Colonic mucosa (tissue), 4 donors: ENCODE measurements around the gene ENTREP1. TPM values are rescaled to one million over a fixed set of nuclear protein-coding genes. Genes with fewer than 3 reads are reported as not detected.

Source experiments
- DNase-seq: peaks from one replicate; pipeline ENCODE4 v3.0.0-alpha.2; 2020
- H3K27ac ChIP-seq: fragments of 200-600 bp; one replicate; pipeline ENCODE4 v1.8.0; 2021
- H3K27me3 ChIP-seq: fragments of 200-600 bp; one replicate; pipeline ENCODE4 v1.8.0; 2021
- H3K36me3 ChIP-seq: fragments of 200-600 bp; one replicate; pipeline ENCODE4 v1.8.0; 2021
- H3K4me1 ChIP-seq: fragments of 200-600 bp; one replicate; pipeline ENCODE4 v1.8.0; 2021; ENCODE audit warnings: mild to moderate bottlenecking
- H3K4me3 ChIP-seq: fragments of 200-600 bp; one replicate; pipeline ENCODE4 v1.8.0; 2021
- H3K9ac ChIP-seq, 2 donors: one replicate each; pipeline ENCODE4 v1.7.0; 2013; ENCODE audit warnings: control low read depth in 2 of 2, low read depth in 2 of 2, low read length in 2 of 2
- H3K9me3 ChIP-seq: fragments of 200-600 bp; one replicate; pipeline ENCODE4 v1.8.0; 2021
- intact Hi-C: fragments of 100-400 bp; cut with DNase I; formaldehyde crosslinking; loops from one replicate; pipeline ENCODE4 v1.14.1; 2022
- total RNA-seq, 2 donors: library from RNA; stranded (reverse); fragmentation: NEBNext Ultra II Directional in 1 of 2; extraction: Animal tissue kit (Norgen Biotek cat#: 25700) in 1 of 2; gene quantifications; one replicate each; pipeline ENCODE4 v1.2.1, GENCODE V29; 2021
- TF ChIP-seq, protein P1 (sequence below): fragments of 200-600 bp; IDR thresholded peaks from one replicate; pipeline ENCODE4 v1.8.0; 2022; ENCODE audit warnings: antibody characterized with exemption, mild to moderate bottlenecking
- donor health status: healthy.
- donor health status: DM: no; HTN: no; CAD: no.
- donor health status: DM: no; HTN: no; CAD: no.

ENTREP1 gene
- total RNA-seq, 2 donors from 2014 or later: 1.7 to 3.0 TPM

- H3K27ac ChIP-seq: no peak overlapping the region
- DNase-seq: no peak
- H3K36me3 ChIP-seq: no peaks in the 10 kb centered on the region
- H3K4me3 ChIP-seq: no peak overlapping the region
- intact Hi-C loops: no loop called here
- no peaks in the 10 kb centered on the region for H3K27me3 ChIP-seq
- H3K9ac ChIP-seq: no peak overlapping the region
- H3K4me1 ChIP-seq: no peaks in the 10 kb centered on the region
- no peaks in the 10 kb centered on the region for H3K9me3 ChIP-seq
- TF ChIP-seq, protein P1, sequence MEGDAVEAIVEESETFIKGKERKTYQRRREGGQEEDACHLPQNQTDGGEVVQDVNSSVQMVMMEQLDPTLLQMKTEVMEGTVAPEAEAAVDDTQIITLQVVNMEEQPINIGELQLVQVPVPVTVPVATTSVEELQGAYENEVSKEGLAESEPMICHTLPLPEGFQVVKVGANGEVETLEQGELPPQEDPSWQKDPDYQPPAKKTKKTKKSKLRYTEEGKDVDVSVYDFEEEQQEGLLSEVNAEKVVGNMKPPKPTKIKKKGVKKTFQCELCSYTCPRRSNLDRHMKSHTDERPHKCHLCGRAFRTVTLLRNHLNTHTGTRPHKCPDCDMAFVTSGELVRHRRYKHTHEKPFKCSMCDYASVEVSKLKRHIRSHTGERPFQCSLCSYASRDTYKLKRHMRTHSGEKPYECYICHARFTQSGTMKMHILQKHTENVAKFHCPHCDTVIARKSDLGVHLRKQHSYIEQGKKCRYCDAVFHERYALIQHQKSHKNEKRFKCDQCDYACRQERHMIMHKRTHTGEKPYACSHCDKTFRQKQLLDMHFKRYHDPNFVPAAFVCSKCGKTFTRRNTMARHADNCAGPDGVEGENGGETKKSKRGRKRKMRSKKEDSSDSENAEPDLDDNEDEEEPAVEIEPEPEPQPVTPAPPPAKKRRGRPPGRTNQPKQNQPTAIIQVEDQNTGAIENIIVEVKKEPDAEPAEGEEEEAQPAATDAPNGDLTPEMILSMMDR: no peak
Measured at GRCh38 chr9:69332067-69332685, 7.2 kb downstream of the ENTREP1 start.

GRCh38 chr9:69333716-69334115 lies 8.7 kb downstream of the ENTREP1 start:
- intact Hi-C loops: no loop called here
- TF ChIP-seq, protein P1: no peak
- no peaks in the 10 kb centered on the region for H3K4me1 ChIP-seq

DNA sequence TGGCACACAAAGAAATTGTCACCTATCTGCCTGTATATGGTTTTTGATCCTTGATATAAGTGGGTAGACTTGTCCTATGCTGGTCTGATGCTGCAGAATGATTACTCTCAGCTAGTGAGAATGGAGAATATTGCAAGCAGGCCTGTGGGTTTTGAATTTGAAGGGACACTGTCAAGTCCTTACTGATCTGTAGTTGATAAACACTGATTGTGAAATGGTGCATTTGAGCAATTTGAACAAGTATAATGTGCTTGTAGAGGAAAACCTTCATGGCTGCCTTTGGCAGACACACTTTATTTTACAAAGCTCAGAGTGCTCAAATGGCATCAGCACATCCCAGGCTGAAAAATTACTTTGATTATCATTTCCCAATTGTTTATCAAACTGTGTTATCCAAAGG lies 9.3 kb downstream of the ENTREP1 start:
- DNase-seq: no peak
- Histone ChIP-seq H3K36me3 (no peaks in the 10 kb centered on the region), H3K4me3 (no peak overlapping the region), H3K27me3 (no peaks in the 10 kb centered on the region), H3K27ac (no peak overlapping the region), H3K4me1 (no peaks in the 10 kb centered on the region), H3K9ac (no peak overlapping the region), H3K9me3 (no peaks in the 10 kb centered on the region)
- intact Hi-C loops: no loop called here
- TF ChIP-seq, protein P1: no peak

More at GRCh38 chr9:69333716-69334115, 8.7 kb downstream of the ENTREP1 start:
- no peak for DNase-seq
- no peak overlapping the region for H3K4me3 ChIP-seq
- H3K9me3 ChIP-seq: no peaks in the 10 kb centered on the region
- H3K9ac ChIP-seq: no peak overlapping the region
- H3K27ac ChIP-seq: no peak overlapping the region
- no peaks in the 10 kb centered on the region for H3K27me3 ChIP-seq
- H3K36me3 ChIP-seq: no peaks in the 10 kb centered on the region

DNA sequence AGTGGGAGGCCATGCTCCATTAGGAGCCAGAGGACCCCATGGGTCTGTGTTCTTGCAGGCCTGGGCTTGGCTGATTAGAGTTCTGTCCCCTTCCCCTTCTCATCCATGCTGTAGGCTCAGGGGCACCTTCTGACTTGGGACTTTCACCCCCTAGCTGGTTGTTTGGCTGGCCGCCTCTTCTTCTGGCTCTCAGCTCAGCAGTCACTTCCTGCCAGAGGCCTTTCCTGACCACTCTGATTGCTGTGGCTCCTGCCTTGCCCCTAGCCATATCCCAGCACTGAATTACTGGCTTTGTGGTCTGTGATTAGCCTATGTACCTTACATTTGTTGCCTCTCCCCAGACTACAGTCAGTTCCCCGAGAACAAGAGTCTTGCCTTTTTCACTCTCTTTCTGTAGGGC lies 14.6 kb downstream of the ENTREP1 start:
- Histone ChIP-seq H3K9ac (no peak overlapping the region), H3K27me3 (no peaks in the 10 kb centered on the region), H3K27ac (no peak overlapping the region), H3K4me3 (no peak overlapping the region), H3K9me3 (no peaks in the 10 kb centered on the region), H3K4me1 (no peaks in the 10 kb centered on the region), H3K36me3 (no peaks in the 10 kb centered on the region)
- TF ChIP-seq, protein P1: no peak
- intact Hi-C loops: no loop called here
- DNase-seq: no peak

DNA sequence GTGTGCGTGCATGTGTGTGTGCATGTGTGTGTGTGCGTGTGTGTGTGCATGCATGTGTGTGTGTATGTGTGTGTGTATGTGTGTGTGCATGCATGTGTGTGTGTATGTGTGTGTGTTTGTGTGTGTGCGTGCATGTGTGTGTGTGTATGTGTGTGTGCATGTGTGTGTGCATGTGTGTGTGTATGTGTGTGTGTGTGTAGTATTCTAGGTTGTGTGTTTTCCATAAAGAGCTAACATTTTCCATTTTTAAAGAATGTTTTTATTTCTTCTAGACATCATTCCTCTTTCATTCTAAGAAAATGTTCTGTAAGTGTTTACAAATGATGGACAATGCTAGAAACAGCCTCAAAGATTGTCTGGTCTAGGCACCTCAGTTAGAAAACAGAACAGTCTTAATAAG lies 15.6 kb downstream of the ENTREP1 start:
- no peaks in the 10 kb centered on the region for H3K27me3 ChIP-seq
- H3K36me3 ChIP-seq: no peaks in the 10 kb centered on the region
- no peak overlapping the region for H3K9ac ChIP-seq
- TF ChIP-seq, protein P1: no peak
- intact Hi-C loops: no loop called here
- no peaks in the 10 kb centered on the region for H3K4me1 ChIP-seq
- DNase-seq: no peak
- H3K4me3 ChIP-seq: no peak overlapping the region
- H3K9me3 ChIP-seq: no peaks in the 10 kb centered on the region
- no peak overlapping the region for H3K27ac ChIP-seq
